Ramos (cell line): ENCODE results near the gene COL4A6.

Experiments
- in situ Hi-C: fragments of 300-500 bp; cut with MboI; formaldehyde crosslinking; loops from one replicate; pipeline ENCODE4 v1.14.3; 2022; ENCODE audit warnings: low sequenced_read_pairs; ENCODE audit not compliant: unreplicated experiment

The COL4A6 gene

GRCh38 chrX:108122748-108123147 lies 315.5 kb downstream of the COL4A6 start:
- in situ Hi-C loops: no loop called here

GRCh38 chrX:108121291-108121690 lies 316.9 kb downstream of the COL4A6 start:
- in situ Hi-C loops: no loop called here

GRCh38 chrX:108117988-108118387 lies 320.2 kb downstream of the COL4A6 start:
- in situ Hi-C loops: no loop called here

GRCh38 chrX:108114541-108114940 lies 323.7 kb downstream of the COL4A6 start:
- in situ Hi-C loops: no loop called here
